Colonic mucosa (tissue), 4 donors: ENCODE data around the gene OR2A25. TPM values are rescaled to one million over a fixed set of nuclear protein-coding genes. Genes with fewer than 3 reads are reported as not detected.

Source experiments
- DNase-seq: peaks from one replicate; pipeline ENCODE4 v3.0.0-alpha.2; 2020
- H3K27ac ChIP-seq: fragments of 200-600 bp; one replicate; pipeline ENCODE4 v1.8.0; 2021
- H3K27me3 ChIP-seq: fragments of 200-600 bp; one replicate; pipeline ENCODE4 v1.8.0; 2021
- H3K36me3 ChIP-seq: fragments of 200-600 bp; one replicate; pipeline ENCODE4 v1.8.0; 2021
- H3K4me1 ChIP-seq: fragments of 200-600 bp; one replicate; pipeline ENCODE4 v1.8.0; 2021; ENCODE audit warnings: mild to moderate bottlenecking
- H3K4me3 ChIP-seq: fragments of 200-600 bp; one replicate; pipeline ENCODE4 v1.8.0; 2021
- H3K9ac ChIP-seq, 2 donors: one replicate each; pipeline ENCODE4 v1.7.0; 2013; ENCODE audit warnings: control low read depth in 2 of 2, low read depth in 2 of 2, low read length in 2 of 2
- H3K9me3 ChIP-seq: fragments of 200-600 bp; one replicate; pipeline ENCODE4 v1.8.0; 2021
- intact Hi-C: fragments of 100-400 bp; cut with DNase I; formaldehyde crosslinking; loops from one replicate; pipeline ENCODE4 v1.14.1; 2022
- total RNA-seq, 2 donors: library from RNA; stranded (reverse); fragmentation: NEBNext Ultra II Directional in 1 of 2; extraction: Animal tissue kit (Norgen Biotek cat#: 25700) in 1 of 2; gene quantifications; one replicate each; pipeline ENCODE4 v1.2.1, GENCODE V29; 2021
- TF ChIP-seq, protein P1 (sequence below): fragments of 200-600 bp; IDR thresholded peaks from one replicate; pipeline ENCODE4 v1.8.0; 2022; ENCODE audit warnings: antibody characterized with exemption, mild to moderate bottlenecking
- donor health status: healthy.
- donor health status: DM: no; HTN: no; CAD: no.
- donor health status: DM: no; HTN: no; CAD: no.

The OR2A25 gene
- total RNA-seq, 2 donors from 2014 or later: not detected

DNA sequence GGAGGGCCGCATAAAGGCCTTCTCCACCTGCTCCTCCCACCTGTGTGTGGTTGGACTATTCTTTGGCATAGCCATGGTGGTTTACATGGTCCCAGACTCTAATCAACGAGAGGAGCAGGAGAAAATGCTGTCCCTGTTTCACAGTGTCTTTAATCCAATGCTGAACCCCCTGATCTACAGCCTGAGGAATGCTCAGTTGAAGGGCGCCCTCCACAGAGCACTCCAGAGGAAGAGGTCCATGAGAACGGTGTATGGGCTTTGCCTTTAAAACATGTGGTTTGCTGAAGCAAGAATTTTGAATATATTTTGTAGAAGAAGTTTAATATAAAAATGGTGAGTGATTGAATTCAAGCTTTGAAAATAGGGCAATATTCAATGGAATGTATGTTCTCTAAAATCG lies 40.7 kb downstream of the OR2A25 start:
- Histone ChIP-seq H3K27me3 (no peaks in the 10 kb centered on the region), H3K4me1 (no peaks in the 10 kb centered on the region), H3K9me3 (no peaks in the 10 kb centered on the region), H3K9ac (no peak overlapping the region), H3K36me3 (no peaks in the 10 kb centered on the region), H3K27ac (no peak overlapping the region), H3K4me3 (no peak overlapping the region)
- DNase-seq: no peak
- TF ChIP-seq, protein P1, sequence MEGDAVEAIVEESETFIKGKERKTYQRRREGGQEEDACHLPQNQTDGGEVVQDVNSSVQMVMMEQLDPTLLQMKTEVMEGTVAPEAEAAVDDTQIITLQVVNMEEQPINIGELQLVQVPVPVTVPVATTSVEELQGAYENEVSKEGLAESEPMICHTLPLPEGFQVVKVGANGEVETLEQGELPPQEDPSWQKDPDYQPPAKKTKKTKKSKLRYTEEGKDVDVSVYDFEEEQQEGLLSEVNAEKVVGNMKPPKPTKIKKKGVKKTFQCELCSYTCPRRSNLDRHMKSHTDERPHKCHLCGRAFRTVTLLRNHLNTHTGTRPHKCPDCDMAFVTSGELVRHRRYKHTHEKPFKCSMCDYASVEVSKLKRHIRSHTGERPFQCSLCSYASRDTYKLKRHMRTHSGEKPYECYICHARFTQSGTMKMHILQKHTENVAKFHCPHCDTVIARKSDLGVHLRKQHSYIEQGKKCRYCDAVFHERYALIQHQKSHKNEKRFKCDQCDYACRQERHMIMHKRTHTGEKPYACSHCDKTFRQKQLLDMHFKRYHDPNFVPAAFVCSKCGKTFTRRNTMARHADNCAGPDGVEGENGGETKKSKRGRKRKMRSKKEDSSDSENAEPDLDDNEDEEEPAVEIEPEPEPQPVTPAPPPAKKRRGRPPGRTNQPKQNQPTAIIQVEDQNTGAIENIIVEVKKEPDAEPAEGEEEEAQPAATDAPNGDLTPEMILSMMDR: no peak
- intact Hi-C loops: no loop called here

DNA sequence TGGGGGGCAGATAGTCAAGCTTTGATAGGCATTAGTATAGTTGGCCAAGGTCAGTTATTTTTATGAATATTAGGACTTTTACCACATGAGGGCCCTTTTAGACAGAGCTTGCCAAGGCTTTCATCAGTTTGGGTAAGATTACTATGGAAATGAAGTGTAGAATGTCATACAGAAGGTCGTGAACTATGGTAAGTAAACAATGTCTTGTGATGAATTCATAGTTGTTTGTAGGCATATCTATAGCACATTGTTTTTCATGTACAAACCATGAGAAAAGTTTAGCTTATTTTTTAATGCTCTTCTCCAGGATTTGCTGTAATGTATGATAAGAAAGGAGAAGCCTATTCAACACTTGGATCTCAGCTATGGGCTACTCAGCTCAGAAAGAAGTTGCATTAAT lies 44.0 kb downstream of the OR2A25 start:
- TF ChIP-seq, protein P1: no peak
- H3K4me3 ChIP-seq: no peak overlapping the region
- H3K9me3 ChIP-seq: no peaks in the 10 kb centered on the region
- H3K36me3 ChIP-seq: no peaks in the 10 kb centered on the region
- no peaks in the 10 kb centered on the region for H3K4me1 ChIP-seq
- intact Hi-C loops: no loop called here
- H3K27me3 ChIP-seq: no peaks in the 10 kb centered on the region
- H3K27ac ChIP-seq: no peak overlapping the region
- no peak for DNase-seq
- no peak overlapping the region for H3K9ac ChIP-seq

DNA sequence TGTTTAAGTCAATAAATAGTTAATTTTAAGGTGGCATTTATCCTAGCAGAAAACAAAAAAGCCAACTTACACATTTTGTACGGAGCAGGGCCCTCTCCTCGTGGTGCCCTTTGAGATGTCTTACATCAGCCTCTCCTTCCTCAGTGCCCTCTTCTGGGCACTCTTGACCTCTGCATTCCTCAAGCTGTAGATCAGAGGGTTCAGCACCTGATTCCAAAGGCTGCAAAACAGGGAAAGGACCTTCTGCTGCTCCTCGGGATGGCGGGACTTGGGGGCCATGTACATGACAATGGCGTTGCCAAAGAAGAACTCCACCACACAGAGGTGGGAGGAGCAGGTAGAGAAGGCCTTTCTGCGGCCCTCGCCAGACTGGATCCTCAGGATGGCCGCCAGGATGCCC lies 48.7 kb downstream of the OR2A25 start:
- no peak overlapping the region for H3K4me3 ChIP-seq
- intact Hi-C loops: no loop called here

DNA sequence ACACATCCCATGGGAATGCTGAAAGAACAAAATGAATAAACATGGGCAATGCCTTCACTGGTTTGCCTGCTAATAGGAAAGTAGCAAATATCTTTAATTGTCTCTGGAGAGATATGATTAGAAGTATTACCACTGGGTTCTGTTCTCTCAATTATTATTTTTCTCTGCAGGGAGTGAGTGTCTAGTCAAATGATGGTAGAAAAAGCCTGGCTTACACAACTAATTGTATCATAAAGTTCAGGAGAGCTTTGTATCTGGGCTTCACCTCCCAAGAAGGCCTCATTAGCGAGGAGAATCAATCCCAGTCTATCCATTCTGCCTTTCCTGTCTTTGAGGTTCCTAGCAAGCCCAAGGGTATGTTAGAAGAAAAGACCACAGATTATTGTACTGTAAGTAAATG lies 53.3 kb downstream of the OR2A25 start, which contains the start of gene OR2A14:
OR2A14 (plus strand) TSS at position 301 of the 400 bp plus-strand sequence. CDS start 5,937 bp downstream, outside the sequence.
- no peak within 1 kb of the TSS for H3K27ac ChIP-seq
- TF ChIP-seq, protein P1: no peak
- H3K9me3 ChIP-seq: no peaks in the 10 kb centered on the region
- no peak within 1 kb of the TSS for H3K4me3 ChIP-seq
- no peak within 1 kb of the TSS for H3K9ac ChIP-seq
- intact Hi-C loops: loop anchor here (5.0 kb wide), 1 partner anchor 391 kb away; no protein-coding TSS in a partner anchor
- no peaks in the 10 kb centered on the region for H3K36me3 ChIP-seq
- DNase-seq: no peak
- no peaks in the 10 kb centered on the region for H3K27me3 ChIP-seq
- no peaks in the 10 kb centered on the region for H3K4me1 ChIP-seq

More for the DNA sequence above, 48.7 kb downstream of the OR2A25 start:
- no peaks in the 10 kb centered on the region for H3K36me3 ChIP-seq
- no peak overlapping the region for H3K27ac ChIP-seq
- H3K27me3 ChIP-seq: no peaks in the 10 kb centered on the region
- no peaks in the 10 kb centered on the region for H3K9me3 ChIP-seq
- H3K9ac ChIP-seq: no peak overlapping the region
- H3K4me1 ChIP-seq: no peaks in the 10 kb centered on the region
- no peak for DNase-seq
- TF ChIP-seq, protein P1: no peak

Other genes starting within 250 kb of the OR2A25 start
- gene TCAF1, start 167.6 kb upstream of the OR2A25 start, total RNA-seq: 10 to 100 TPM; 39.5 to 44.9 TPM
- not detected for gene OR2F2, start 134.6 kb upstream of the OR2A25 start, total RNA-seq
- not detected for gene OR2F1, start 115.0 kb upstream of the OR2A25 start, total RNA-seq
- not detected for gene OR6B1, start 69.5 kb upstream of the OR2A25 start, total RNA-seq
- gene OR2A5, start 20.9 kb upstream of the OR2A25 start, total RNA-seq: not detected
- gene OR2A12, start 16.5 kb downstream of the OR2A25 start, total RNA-seq: not detected
- gene OR2A2, start 39.8 kb downstream of the OR2A25 start, total RNA-seq: not detected
- gene OR2A14, start 53.4 kb downstream of the OR2A25 start, total RNA-seq: not detected
- gene CTAGE4, start 113.7 kb downstream of the OR2A25 start, total RNA-seq: 10 to 100 TPM in 1 of 2 donors, 1 to 10 TPM in 1; 9.9 to 12.1 TPM
- gene ARHGEF35, start 126.0 kb downstream of the OR2A25 start, total RNA-seq: 10 to 100 TPM; 14.0 to 57.0 TPM
- gene OR2A42, start 169.8 kb downstream of the OR2A25 start, total RNA-seq: not detected
- gene OR2A7, start 195.0 kb downstream of the OR2A25 start, total RNA-seq: 10 to 100 TPM; 10.7 to 13.1 TPM
- gene CTAGE8, start 199.5 kb downstream of the OR2A25 start, total RNA-seq: 1 to 10 TPM; 2.5 to 6.4 TPM
- gene OR2A1, start 242.6 kb downstream of the OR2A25 start, total RNA-seq: not detected